Smooth muscle cell (in vitro differentiated cells): ENCODE results near the gene CCT5. TPM values are rescaled to one million over a fixed set of nuclear protein-coding genes. Genes with fewer than 3 reads are reported as not detected.
"Not testable (repeated sequence)": the region's sequence is repeated elsewhere in the genome, so short reads cannot be mapped to it uniquely, and the experiment has no call there.

ENCODE experiments used
- DNase-seq: peaks from one replicate; lab custom pipeline; 2025; ENCODE audit not compliant: unreplicated experiment; lab: John Stamatoyannopoulos, UW
- H2AFZ ChIP-seq: fragments of 200-600 bp; sonication (generic); 2 replicates; pipeline ENCODE4 v1.6.0; 2016; ENCODE audit warnings: antibody characterized with exemption, low read depth, mild to moderate bottlenecking
- H3F3A ChIP-seq: fragments of 200-600 bp; sonication (generic); 2 replicates; pipeline ENCODE4 v1.6.0; 2017; ENCODE audit warnings: antibody characterized with exemption, low read depth
- H3K27ac ChIP-seq: fragments of 200-600 bp; sonication (generic); 2 replicates; pipeline ENCODE4 v1.5.1; 2016; ENCODE audit warnings: low read depth, mild to moderate bottlenecking
- H3K27me3 ChIP-seq: fragments of 200-600 bp; sonication (generic); 2 replicates; pipeline ENCODE4 v1.6.1; 2016; ENCODE audit warnings: low read depth, mild to moderate bottlenecking
- H3K36me3 ChIP-seq: fragments of 200-600 bp; sonication (generic); 2 replicates; pipeline ENCODE4 v1.5.1; 2016; ENCODE audit warnings: low read depth
- H3K4me1 ChIP-seq: fragments of 200-600 bp; sonication (generic); 2 replicates; pipeline ENCODE4 v1.5.1; 2016; ENCODE audit warnings: low read depth
- H3K4me2 ChIP-seq: fragments of 200-600 bp; sonication (generic); 2 replicates; pipeline ENCODE4 v1.6.0; 2016; ENCODE audit warnings: mild to moderate bottlenecking
- H3K4me3 ChIP-seq: fragments of 200-600 bp; sonication (generic); 2 replicates; pipeline ENCODE4 v1.5.1; 2016; ENCODE audit warnings: mild to moderate bottlenecking
- H3K79me2 ChIP-seq: fragments of 200-600 bp; sonication (generic); 2 replicates; pipeline ENCODE4 v1.6.0; 2016; ENCODE audit warnings: low read depth, mild to moderate bottlenecking
- H3K9ac ChIP-seq: fragments of 200-600 bp; sonication (generic); 2 replicates; pipeline ENCODE4 v1.6.0; 2016; ENCODE audit warnings: low read depth
- H3K9me3 ChIP-seq: fragments of 200-600 bp; sonication (generic); replicated peaks from 2 replicates; pipeline ENCODE4 v1.5.1; 2016; ENCODE audit warnings: low read depth
- H4K20me1 ChIP-seq: fragments of 200-600 bp; sonication (generic); 2 replicates; pipeline ENCODE4 v1.6.0; 2016; ENCODE audit warnings: low read depth
- CTCF ChIP-seq: fragments of 200-600 bp; sonication (generic); IDR thresholded peaks from 2 replicates; pipeline ENCODE4 v1.5.1; 2017; ENCODE audit warnings: borderline replicate concordance, mild to moderate bottlenecking, antibody characterized with exemption; ENCODE audit not compliant: insufficient read depth, poor library complexity, severe bottlenecking
- WGBS: methylation state at CpG from one replicate; pipeline ENCODE4 v1.1.7; 2016; ENCODE audit warnings: low lambda C conversion rate; 5-methylcytosine and 5-hydroxymethylcytosine counted together
- polyA plus RNA-seq: library from polyadenylated mRNA; unstranded; fragments of >200 nt; fragmentation: Nextera tagmentation; extraction: Ambion mirVana; gene quantifications from 2 replicates; pipeline ENCODE4 v1.2.1, GENCODE V29; 2016
- total RNA-seq: library from RNA; depleted of rRNA; stranded (reverse); fragments of >200 nt; gene quantifications from 2 replicates; pipeline ENCODE4 v1.2.3, GENCODE V29; 2014

CCT5 gene
- total and polyA plus RNA-seq, 2 experiments from 2014 or later: 146 to 198 TPM

- Histone ChIP-seq H3F3A (peaks cover 13% of the 10 kb centered on the region), H3K27me3 (no peaks in the 10 kb centered on the region), H4K20me1 (no peaks in the 10 kb centered on the region), H3K4me3 (no peak overlapping the region), H3K4me1 (no peaks in the 10 kb centered on the region), H3K79me2 (no peaks in the 10 kb centered on the region), H3K9ac (no peak overlapping the region), H3K27ac (no peak overlapping the region), H2AFZ (no peak overlapping the region), H3K4me2 (no peak overlapping the region), H3K9me3 (no peaks in the 10 kb centered on the region), H3K36me3 (no peaks in the 10 kb centered on the region)
- no peak for TF ChIP-seq CTCF
- no peak for DNase-seq
- 84% methylated on average over 6 of the region's 6 CpGs for WGBS
Observed at GRCh38 chr5:10308844-10309243, 58.8 kb downstream of the CCT5 start.

GRCh38 chr5:10310066-10310779 lies 60.1 kb downstream of the CCT5 start:
- no peaks in the 10 kb centered on the region for H3K36me3 ChIP-seq
- TF ChIP-seq CTCF: no peak
- H3K4me1 ChIP-seq: no peaks in the 10 kb centered on the region
- H3K27ac ChIP-seq: peak overlapping the region; percentile 79
- DNase-seq: no peak
- H2AFZ ChIP-seq: no peak overlapping the region
- WGBS: 66% methylated on average over 8 of the region's 8 CpGs
- peak overlapping the region; percentile 64 for H3K4me2 ChIP-seq
- no peaks in the 10 kb centered on the region for H4K20me1 ChIP-seq
- H3K4me3 ChIP-seq: no peak overlapping the region
- H3K79me2 ChIP-seq: no peaks in the 10 kb centered on the region
- H3K9ac ChIP-seq: no peak overlapping the region
- H3K27me3 ChIP-seq: no peaks in the 10 kb centered on the region
- no peaks in the 10 kb centered on the region for H3K9me3 ChIP-seq
- peaks cover 13% of the 10 kb centered on the region for H3F3A ChIP-seq

GRCh38 chr5:10310835-10311570 lies 60.9 kb downstream of the CCT5 start:
- 76% methylated on average over 8 of the region's 8 CpGs for WGBS
- DNase-seq, H3K79me2 ChIP-seq, H3K9ac ChIP-seq, H3K36me3 ChIP-seq, H3K4me1 ChIP-seq, H4K20me1 ChIP-seq, H3K4me3 ChIP-seq, H3K9me3 ChIP-seq, H3K27me3 ChIP-seq, H2AFZ ChIP-seq: not testable (repeated sequence)
- H3K27ac ChIP-seq: peak overlapping the region; percentile 79
- peak overlapping the region; percentile 64 for H3K4me2 ChIP-seq
- peaks cover 13% of the 10 kb centered on the region for H3F3A ChIP-seq

- no peak overlapping the region for H3K9ac ChIP-seq
- 94% methylated on average over 10 of the region's 10 CpGs for WGBS
- no peak for DNase-seq
- TF ChIP-seq CTCF: no peak
- H3K9me3 ChIP-seq: no peaks in the 10 kb centered on the region
- no peak overlapping the region for H3K4me3 ChIP-seq
- H3K4me2 ChIP-seq: no peak overlapping the region
- H4K20me1 ChIP-seq: no peaks in the 10 kb centered on the region
- no peaks in the 10 kb centered on the region for H3K79me2 ChIP-seq
- peaks cover 13% of the 10 kb centered on the region for H3F3A ChIP-seq
- H2AFZ ChIP-seq: no peak overlapping the region
- H3K36me3 ChIP-seq: no peaks in the 10 kb centered on the region
- no peaks in the 10 kb centered on the region for H3K27me3 ChIP-seq
- no peaks in the 10 kb centered on the region for H3K4me1 ChIP-seq
- H3K27ac ChIP-seq: no peak overlapping the region
Observed at GRCh38 chr5:10311595-10312425, 61.7 kb downstream of the CCT5 start.
